HCT116 (cell line): Measurements from ENCODE around the gene ITSN1. TPM values are rescaled to one million over a fixed set of nuclear protein-coding genes. Genes with fewer than 3 reads are reported as not detected.

ENCODE experiments used
- ATAC-seq: fragments of 200-7000 bp; cut with Tn5 transposase; 2 replicates; pipeline ENCODE4 v1.9.1; 2020; ENCODE audit warnings: mild to moderate bottlenecking, moderate library complexity
- BruUV-seq: library from RNA; stranded (reverse); fragments of 400-500 nt; replicated peaks from 2 replicates; lab custom pipeline; 2021; lab: Mats Ljungman, UMichigan
- CTCF ChIA-PET: fragments of 300-600 bp; sonication (Branson Sonifier 250); formaldehyde crosslinking; loops from one replicate; lab custom pipeline; 2021; ENCODE audit warnings: antibody characterized with exemption; lab: Charles Lee
- POLR2A ChIA-PET: fragments of 300-600, 350-600 bp; sonication (Branson Sonifier 250); formaldehyde crosslinking; loops from one replicate; lab custom pipeline; 2021; ENCODE audit warnings: antibody characterized with exemption; lab: Charles Lee
- RAD21 ChIA-PET, 2 experiments: fragments of 300-600 bp; sonication (Branson Sonifier 250); formaldehyde crosslinking; loops; one replicate each; lab custom pipeline; 2023; ENCODE audit warnings: low total read pairs in 2 of 2; ENCODE audit not compliant: uncharacterized antibody in 2 of 2, unreplicated experiment in 2 of 2, low non-redundant PET in 1 of 2; lab: Charles Lee
- DNase-seq: peaks from one replicate; pipeline ENCODE4 v3.0.0-alpha.2; 2010; ENCODE audit warnings: low read depth, low spot score
- H2AFZ ChIP-seq: fragments of 200-600 bp; shearing (Covaris generic), sonication (generic); 2 replicates; pipeline ENCODE4 v1.6.1; 2017; ENCODE audit warnings: low read depth, mixed run types, mixed read lengths, antibody characterized with exemption, low read length; ENCODE audit not compliant: poor library complexity, severe bottlenecking
- H3K27ac ChIP-seq: 2 replicates; pipeline ENCODE4 v1.5.1; 2012; ENCODE audit warnings: low read depth, low read length
- H3K27me3 ChIP-seq: fragments of 200-600 bp; sonication (generic); 2 replicates; pipeline ENCODE4 v1.6.1; 2016; ENCODE audit warnings: mixed run types, low read length, mixed read lengths; ENCODE audit not compliant: insufficient read depth
- H3K36me3 ChIP-seq, 2 experiments: fragments of 200-500 bp in 1 of 2; fragments of 200-600 bp in 1 of 2; sonication (Bioruptor generic) in 1 of 2; sonication (generic) in 1 of 2; 2 replicates each; pipeline versions ENCODE4 v1.5.1 to v1.6.1; 2014 to 2016; ENCODE audit warnings: low read length in 2 of 2, inconsistent platforms in 1 of 2, mixed read lengths in 1 of 2, mixed run types in 1 of 2; ENCODE audit not compliant: insufficient read depth in 2 of 2, control insufficient read depth in 1 of 2
- H3K4me1 ChIP-seq, 2 experiments: fragments of 200-600 bp in 1 of 2; sonication (generic) in 1 of 2; 2 replicates each; pipeline versions ENCODE4 v1.5.1 to v1.6.1; 2012 to 2017; ENCODE audit warnings: low read length in 2 of 2, inconsistent platforms in 1 of 2, mild to moderate bottlenecking in 1 of 2, mixed read lengths in 1 of 2, mixed run types in 1 of 2, moderate library complexity in 1 of 2; ENCODE audit not compliant: insufficient read depth in 2 of 2, control insufficient read depth in 1 of 2
- H3K4me2 ChIP-seq: fragments of 200-600 bp; sonication (generic); 2 replicates; pipeline ENCODE4 v1.6.1; 2017; ENCODE audit warnings: mixed run types, low read length, mixed read lengths
- H3K4me3 ChIP-seq, 2 experiments: fragments of 200-600 bp in 1 of 2; sonication (generic) in 1 of 2; replicated peaks in 1 of 2; 2 replicates each; pipeline ENCODE4 v1.5.1; 2011 to 2016; ENCODE audit warnings: low read length in 2 of 2, control low read depth in 1 of 2, low read depth in 1 of 2, mild to moderate bottlenecking in 1 of 2, mixed read lengths in 1 of 2, mixed run types in 1 of 2
- H3K79me2 ChIP-seq: fragments of 200-600 bp; sonication (generic); 2 replicates; pipeline ENCODE4 v1.6.1; 2017; ENCODE audit warnings: mild to moderate bottlenecking, mixed run types, low read length, moderate library complexity, mixed read lengths; ENCODE audit not compliant: insufficient read depth
- H3K9ac ChIP-seq: fragments of 200-600 bp; sonication (generic); 2 replicates; pipeline ENCODE4 v1.6.1; 2016; ENCODE audit warnings: low read length, mixed read lengths
- H3K9me2 ChIP-seq: fragments of 200-600 bp; sonication (generic), shearing (Covaris generic); 2 replicates; pipeline ENCODE4 v1.6.1; 2017; ENCODE audit warnings: mixed run types, mild to moderate bottlenecking, moderate library complexity; ENCODE audit not compliant: insufficient read depth
- H3K9me3 ChIP-seq, 2 experiments: fragments of 200-500 bp in 1 of 2; fragments of 200-600 bp in 1 of 2; sonication (Bioruptor generic) in 1 of 2; sonication (generic) in 1 of 2; 2 replicates each; pipeline ENCODE4 v1.6.1; 2014 to 2017; ENCODE audit warnings: low read length in 2 of 2, mixed read lengths in 2 of 2, inconsistent platforms in 1 of 2, low read depth in 1 of 2, mild to moderate bottlenecking in 1 of 2, mixed run types in 1 of 2, moderate library complexity in 1 of 2; ENCODE audit not compliant: control insufficient read depth in 1 of 2, insufficient read depth in 1 of 2
- H4K20me1 ChIP-seq: fragments of 200-600 bp; sonication (generic), shearing (Covaris generic); 2 replicates; pipeline ENCODE4 v1.6.1; 2017; ENCODE audit warnings: mixed run types, mild to moderate bottlenecking, moderate library complexity; ENCODE audit not compliant: insufficient read depth
- CTCF ChIP-seq, 3 experiments: fragments of 200-600 bp in 1 of 3; sonication (generic) in 1 of 3; IDR thresholded peaks in 2 of 3; conservative IDR thresholded peaks in 1 of 3; 2 replicates each; pipeline ENCODE4 v1.5.1; 2012 to 2017; ENCODE audit warnings: low read depth in 2 of 3, low read length in 2 of 3, antibody characterized with exemption in 1 of 3, borderline replicate concordance in 1 of 3, control low read depth in 1 of 3, mild to moderate bottlenecking in 1 of 3, mixed read lengths in 1 of 3, mixed run types in 1 of 3, moderate library complexity in 1 of 3; ENCODE audit not compliant: insufficient read depth in 1 of 3
- EGR1 ChIP-seq: IDR thresholded peaks from 2 replicates; pipeline ENCODE4 v1.6.1; 2012; ENCODE audit warnings: low read depth
- EZH2phosphoT487 ChIP-seq: fragments of 200-600 bp; IDR thresholded peaks from 2 replicates; pipeline ENCODE4 v1.6.1; 2018; ENCODE audit warnings: antibody characterized with exemption, borderline replicate concordance
- JUND ChIP-seq: IDR thresholded peaks from 2 replicates; pipeline ENCODE4 v1.6.1; 2012
- POLR2A ChIP-seq: IDR thresholded peaks from 2 replicates; pipeline ENCODE4 v1.7.0; 2011; ENCODE audit warnings: borderline replicate concordance; ENCODE audit not compliant: insufficient read depth, insufficient read length; ENCODE audit errors: extremely low read depth
- POLR2AphosphoS5 ChIP-seq: IDR thresholded peaks from 2 replicates; pipeline ENCODE4 v1.6.1; 2011; ENCODE audit warnings: mild to moderate bottlenecking, low read depth, low read length, moderate library complexity
- SIN3A ChIP-seq: IDR thresholded peaks from 2 replicates; pipeline ENCODE4 v1.6.1; 2012; ENCODE audit warnings: low read depth
- TCF7L2 ChIP-seq: IDR thresholded peaks from 2 replicates; pipeline ENCODE4 v1.7.0; 2011; ENCODE audit warnings: borderline replicate concordance, inconsistent platforms; ENCODE audit not compliant: insufficient read depth, insufficient read length; ENCODE audit errors: extremely low read depth
- intact Hi-C: fragments of 100-400 bp; cut with micrococcal nuclease; formaldehyde crosslinking; loops from 2 replicates; pipeline ENCODE4 v1.10.0; 2022
- total RNA-seq: library from RNA; stranded (reverse); gene quantifications from one replicate; pipeline ENCODE4 v1.2.1, GENCODE V29; 2021; ENCODE audit not compliant: unreplicated experiment

Gene ITSN1
- total RNA-seq, 1 experiment from 2014 or later: 25.8 TPM

GRCh38 chr21:33869873-33870272, 227.6 kb downstream of the ITSN1 start:
- no peaks in the 10 kb centered on the region for H3K9me3 ChIP-seq

More at GRCh38 chr21:33869873-33870272, 227.6 kb downstream of the ITSN1 start:
- intact Hi-C loops: no loop called here
- CTCF ChIA-PET: no interaction called here
- no TSS peak for BruUV-seq
- Histone ChIP-seq H3K9me2 (no peaks in the 10 kb centered on the region), H2AFZ (no peak overlapping the region), H3K79me2 (no peaks in the 10 kb centered on the region), H3K4me1 (no peaks in the 10 kb centered on the region), H4K20me1 (no peaks in the 10 kb centered on the region), H3K36me3 (no peaks in the 10 kb centered on the region), H3K27me3 (no peaks in the 10 kb centered on the region), H3K4me2 (no peak overlapping the region), H3K27ac (no peak overlapping the region), H3K9ac (no peak overlapping the region), H3K4me3 (no peak overlapping the region)
- POLR2A ChIA-PET: no interaction called here
- no peak for DNase-seq
- RAD21 ChIA-PET: no interaction called here
- TF ChIP-seq TCF7L2: no peak
- no peak for TF ChIP-seq CTCF (IDR thresholded peaks at IDR 0.05 in 2 of 3, conservative IDR thresholded peaks at IDR 0.05 in 1 of 3; ENCODE audit: borderline replicate concordance in 1 of 3, insufficient read depth in 1 of 3, low read depth in 2 of 3, low read length in 2 of 3)
- TF ChIP-seq POLR2A: no peak
- TF ChIP-seq JUND: no peak
- no peak for TF ChIP-seq POLR2AphosphoS5
- no peak for TF ChIP-seq SIN3A
- no peak for TF ChIP-seq EZH2phosphoT487
- TF ChIP-seq EGR1: no peak
- no peak for ATAC-seq
